H9 (cell line): ENCODE data around the gene GNAS-AS1. TPM values are rescaled to one million over a fixed set of nuclear protein-coding genes. Genes with fewer than 3 reads are reported as not detected.

Experiments
- DNase-seq: peaks from one replicate; pipeline ENCODE4 v3.0.0-alpha.2; 2017
- H2AFZ ChIP-seq: one replicate; pipeline ENCODE4 v1.6.1; 2013; ENCODE audit warnings: mild to moderate bottlenecking, low read length, control low read depth, moderate library complexity
- H2AK5ac ChIP-seq: 2 replicates; pipeline ENCODE4 v1.6.1; 2013; ENCODE audit warnings: low read length, control low read depth, mixed read lengths; ENCODE audit not compliant: insufficient read length
- H2BK120ac ChIP-seq: one replicate; pipeline ENCODE4 v1.6.1; 2013; ENCODE audit warnings: low read depth, mild to moderate bottlenecking, low read length, control low read depth, inconsistent platforms; ENCODE audit not compliant: poor library complexity, severe bottlenecking
- H2BK12ac ChIP-seq: 2 replicates; pipeline ENCODE4 v1.6.1; 2013; ENCODE audit warnings: low read length, control low read depth, mixed read lengths, low read depth; ENCODE audit not compliant: insufficient read length
- H2BK15ac ChIP-seq: 2 replicates; pipeline ENCODE4 v1.6.1; 2013; ENCODE audit warnings: low read depth, low read length, control low read depth
- H2BK20ac ChIP-seq: one replicate; pipeline ENCODE4 v1.6.1; 2013; ENCODE audit warnings: low read depth, mild to moderate bottlenecking, low read length, control low read depth, inconsistent platforms; ENCODE audit not compliant: poor library complexity, severe bottlenecking
- H2BK5ac ChIP-seq: 2 replicates; pipeline ENCODE4 v1.6.1; 2013; ENCODE audit warnings: low read length, control low read depth, mixed read lengths; ENCODE audit not compliant: insufficient read length
- H3K14ac ChIP-seq: 2 replicates; pipeline ENCODE4 v1.6.1; 2013; ENCODE audit warnings: low read length, control low read depth; ENCODE audit not compliant: insufficient read depth
- H3K18ac ChIP-seq: 2 replicates; pipeline ENCODE4 v1.6.1; 2013; ENCODE audit warnings: low read depth, mild to moderate bottlenecking, mixed read lengths, low read length, control low read depth; ENCODE audit not compliant: insufficient read length
- H3K23ac ChIP-seq: 2 replicates; pipeline ENCODE4 v1.6.1; 2013; ENCODE audit warnings: low read length, control low read depth, mixed read lengths, low read depth; ENCODE audit not compliant: insufficient read length
- H3K23me2 ChIP-seq: 2 replicates; pipeline ENCODE4 v1.6.1; 2013; ENCODE audit warnings: low read depth, mild to moderate bottlenecking, mixed read lengths, low read length, control low read depth; ENCODE audit not compliant: insufficient read length, poor library complexity, severe bottlenecking
- H3K27ac ChIP-seq: 2 replicates; pipeline ENCODE4 v1.5.1; 2013; ENCODE audit warnings: low read length, control low read depth, mixed read lengths, low read depth; ENCODE audit not compliant: insufficient read length
- H3K27me3 ChIP-seq: 2 replicates; pipeline ENCODE4 v1.6.1; 2013; ENCODE audit warnings: low read length, control low read depth, inconsistent platforms; ENCODE audit not compliant: insufficient read depth
- H3K4ac ChIP-seq: 2 replicates; pipeline ENCODE4 v1.6.1; 2013; ENCODE audit warnings: low read depth, mild to moderate bottlenecking, control low read depth, inconsistent platforms, low read length, moderate library complexity
- H3K4me1 ChIP-seq: 2 replicates; pipeline ENCODE4 v1.6.1; 2013; ENCODE audit warnings: low read length, control low read depth, inconsistent platforms; ENCODE audit not compliant: insufficient read depth
- H3K4me2 ChIP-seq: 2 replicates; pipeline ENCODE4 v1.6.1; 2013; ENCODE audit warnings: low read length, control low read depth, mixed read lengths; ENCODE audit not compliant: insufficient read length, insufficient read depth
- H3K56ac ChIP-seq: 2 replicates; pipeline ENCODE4 v1.6.1; 2013; ENCODE audit warnings: low read depth, mild to moderate bottlenecking, mixed read lengths, low read length, control low read depth; ENCODE audit not compliant: insufficient read length
- H3K79me1 ChIP-seq: 2 replicates; pipeline ENCODE4 v1.6.1; 2013; ENCODE audit warnings: low read depth, mild to moderate bottlenecking, moderate library complexity, low read length, control low read depth, inconsistent platforms; ENCODE audit not compliant: insufficient read depth, poor library complexity, severe bottlenecking
- H3K79me2 ChIP-seq: 2 replicates; pipeline ENCODE4 v1.6.1; 2013; ENCODE audit warnings: low read length, control low read depth, inconsistent platforms; ENCODE audit not compliant: insufficient read depth
- H3K9ac ChIP-seq: 2 replicates; pipeline ENCODE4 v1.6.1; 2013; ENCODE audit warnings: low read length, control low read depth, mixed read lengths; ENCODE audit not compliant: insufficient read length; ENCODE audit errors: extremely low read depth
- H3K9me3 ChIP-seq: one replicate; pipeline ENCODE4 v1.6.1; 2013; ENCODE audit warnings: low read depth, low read length, inconsistent platforms; ENCODE audit not compliant: control insufficient read depth
- H3T11ph ChIP-seq: one replicate; pipeline ENCODE4 v1.6.1; 2013; ENCODE audit warnings: mild to moderate bottlenecking, low read length, control low read depth, inconsistent platforms
- H4K20me1 ChIP-seq: one replicate; pipeline ENCODE4 v1.6.1; 2013; ENCODE audit not compliant: control insufficient read depth, insufficient read length, insufficient read depth
- H4K5ac ChIP-seq: 2 replicates; pipeline ENCODE4 v1.6.1; 2013; ENCODE audit warnings: low read depth, mild to moderate bottlenecking, mixed read lengths, low read length, control low read depth; ENCODE audit not compliant: insufficient read length
- H4K8ac ChIP-seq: replicated peaks from 2 replicates; pipeline ENCODE4 v1.6.1; 2013; ENCODE audit warnings: low read length, control low read depth, mixed read lengths, low read depth; ENCODE audit not compliant: insufficient read length
- H4K91ac ChIP-seq: 2 replicates; pipeline ENCODE4 v1.6.1; 2013; ENCODE audit warnings: low read depth, mild to moderate bottlenecking, moderate library complexity, mixed read lengths, low read length, control low read depth; ENCODE audit not compliant: insufficient read length
- H3K27ac Mint-ChIP-seq, 3 experiments: 2 replicates in 2 of 3; 3 replicates in 1 of 3; pipeline ENCODE4 v1.8.0; 2020 to 2021; ENCODE audit warnings: mixed read lengths in 3 of 3, mild to moderate bottlenecking in 1 of 3, moderate library complexity in 1 of 3
- H3K27me3 Mint-ChIP-seq: 2 replicates; pipeline ENCODE4 v1.8.0; 2021; ENCODE audit warnings: low read depth, mild to moderate bottlenecking, moderate library complexity, mixed read lengths
- H3K36me3 Mint-ChIP-seq, 3 experiments: 2 replicates in 2 of 3; 3 replicates in 1 of 3; pipeline ENCODE4 v1.8.0; 2020 to 2021; ENCODE audit warnings: low read depth in 3 of 3, mixed read lengths in 3 of 3; ENCODE audit not compliant: insufficient read depth in 1 of 3
- H3K4me1 Mint-ChIP-seq, 2 experiments: 2 replicates each; pipeline ENCODE4 v1.8.0; 2020; ENCODE audit warnings: mixed read lengths in 2 of 2
- H3K4me3 Mint-ChIP-seq, 2 experiments: 2 replicates in 1 of 2; 3 replicates in 1 of 2; pipeline ENCODE4 v1.8.0; 2020 to 2021; ENCODE audit warnings: mild to moderate bottlenecking in 2 of 2, mixed read lengths in 2 of 2, moderate library complexity in 1 of 2
- H3K9me3 Mint-ChIP-seq, 2 experiments: 2 replicates in 1 of 2; 3 replicates in 1 of 2; pipeline ENCODE4 v1.8.0; 2020; ENCODE audit warnings: mild to moderate bottlenecking in 2 of 2, mixed read lengths in 2 of 2, moderate library complexity in 1 of 2
- CTCF ChIP-seq: fragments of 200-600 bp; sonication (generic); conservative IDR thresholded peaks from 3 replicates; pipeline ENCODE4 v1.8.0; 2021; ENCODE audit warnings: antibody characterized with exemption, mild to moderate bottlenecking
- WGBS: extraction: QIAGEN DNeasy Blood & Tissue Kit; methylation state at CpG from one replicate; pipeline ENCODE4 v1.1.7; 2013; ENCODE audit warnings: missing lambda C conversion rate, low lambda C conversion rate, mixed read lengths; ENCODE audit not compliant: insufficient read length; ENCODE audit errors: extremely low coverage; 5-methylcytosine and 5-hydroxymethylcytosine counted together
- total RNA-seq: library from RNA; stranded (reverse); gene quantifications from 2 replicates; pipeline ENCODE4 v1.2.1, GENCODE V29; 2021

Gene GNAS-AS1
- total RNA-seq, 1 experiment from 2014 or later = 11.3 TPM

GRCh38 chr20:58815448-58815847 is 35.3 kb downstream of the GNAS-AS1 start:
- no CpG with 5 or more reads among the region's 11 CpGs for WGBS
- Mint-ChIP-seq H3K27ac (peak overlapping the region in 2 of 3 experiments; percentile 68 to 88; a peak in 4 of 7 replicates), H3K27me3 (peaks cover 13% of the 10 kb centered on the region)

More at GRCh38 chr20:58815448-58815847, 35.3 kb downstream of the GNAS-AS1 start:
- H3K27ac ChIP-seq = no peak overlapping the region
- no peaks in the 10 kb centered on the region for H3K4me1 ChIP-seq
- no peak overlapping the region for H4K8ac ChIP-seq
- DNase-seq = no peak
- no peak overlapping the region for H3K4ac ChIP-seq
- no peaks in the 10 kb centered on the region for H3K27me3 ChIP-seq
- H3K56ac ChIP-seq = no peak overlapping the region
- H4K91ac ChIP-seq = no peak overlapping the region
- H3K23ac ChIP-seq = no peak overlapping the region
- no peak overlapping the region for H2BK120ac ChIP-seq
- no peak for TF ChIP-seq CTCF
- Mint-ChIP-seq H3K9me3 (peaks cover under 1 to 3% of the 10 kb centered on the region in 2 experiments; a peak in 3 of 5 replicates), H3K4me3 (no peak overlapping the region), H3K36me3 (peaks cover 23 to 32% (median 29%) of the 10 kb centered on the region in 3 experiments), H3K4me1 (peaks cover 2 to 11% of the 10 kb centered on the region in 2 experiments; a peak in 3 of 4 replicates)
- no peak overlapping the region for H2AFZ ChIP-seq
- H3T11ph ChIP-seq = no peak overlapping the region
- no peak overlapping the region for H3K4me2 ChIP-seq
- no peak overlapping the region for H2AK5ac ChIP-seq
- H4K5ac ChIP-seq = no peak overlapping the region
- no peak overlapping the region for H2BK5ac ChIP-seq
- no peak overlapping the region for H2BK15ac ChIP-seq
- H2BK12ac ChIP-seq = no peak overlapping the region
- H3K79me2 ChIP-seq = no peaks in the 10 kb centered on the region
- no peaks in the 10 kb centered on the region for H4K20me1 ChIP-seq
- no peaks in the 10 kb centered on the region for H3K79me1 ChIP-seq
- H3K14ac ChIP-seq = no peak overlapping the region
- H3K9me3 ChIP-seq = no peaks in the 10 kb centered on the region
- no peak overlapping the region for H2BK20ac ChIP-seq
- no peak overlapping the region for H3K9ac ChIP-seq
- no peaks in the 10 kb centered on the region for H3K23me2 ChIP-seq
- H3K18ac ChIP-seq = no peak overlapping the region
